GM20431 (cell line): ENCODE results near the gene TNIP2.

Experiments
- in situ Hi-C: fragments of 300-500 bp; cut with MseI, MboI; formaldehyde crosslinking; loops from one replicate; pipeline ENCODE4 v1.15.0; 2020; ENCODE audit warnings: low sequenced_read_pairs; ENCODE audit not compliant: unreplicated experiment

TNIP2 gene, protein sequence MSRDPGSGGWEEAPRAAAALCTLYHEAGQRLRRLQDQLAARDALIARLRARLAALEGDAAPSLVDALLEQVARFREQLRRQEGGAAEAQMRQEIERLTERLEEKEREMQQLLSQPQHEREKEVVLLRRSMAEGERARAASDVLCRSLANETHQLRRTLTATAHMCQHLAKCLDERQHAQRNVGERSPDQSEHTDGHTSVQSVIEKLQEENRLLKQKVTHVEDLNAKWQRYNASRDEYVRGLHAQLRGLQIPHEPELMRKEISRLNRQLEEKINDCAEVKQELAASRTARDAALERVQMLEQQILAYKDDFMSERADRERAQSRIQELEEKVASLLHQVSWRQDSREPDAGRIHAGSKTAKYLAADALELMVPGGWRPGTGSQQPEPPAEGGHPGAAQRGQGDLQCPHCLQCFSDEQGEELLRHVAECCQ

DNA sequence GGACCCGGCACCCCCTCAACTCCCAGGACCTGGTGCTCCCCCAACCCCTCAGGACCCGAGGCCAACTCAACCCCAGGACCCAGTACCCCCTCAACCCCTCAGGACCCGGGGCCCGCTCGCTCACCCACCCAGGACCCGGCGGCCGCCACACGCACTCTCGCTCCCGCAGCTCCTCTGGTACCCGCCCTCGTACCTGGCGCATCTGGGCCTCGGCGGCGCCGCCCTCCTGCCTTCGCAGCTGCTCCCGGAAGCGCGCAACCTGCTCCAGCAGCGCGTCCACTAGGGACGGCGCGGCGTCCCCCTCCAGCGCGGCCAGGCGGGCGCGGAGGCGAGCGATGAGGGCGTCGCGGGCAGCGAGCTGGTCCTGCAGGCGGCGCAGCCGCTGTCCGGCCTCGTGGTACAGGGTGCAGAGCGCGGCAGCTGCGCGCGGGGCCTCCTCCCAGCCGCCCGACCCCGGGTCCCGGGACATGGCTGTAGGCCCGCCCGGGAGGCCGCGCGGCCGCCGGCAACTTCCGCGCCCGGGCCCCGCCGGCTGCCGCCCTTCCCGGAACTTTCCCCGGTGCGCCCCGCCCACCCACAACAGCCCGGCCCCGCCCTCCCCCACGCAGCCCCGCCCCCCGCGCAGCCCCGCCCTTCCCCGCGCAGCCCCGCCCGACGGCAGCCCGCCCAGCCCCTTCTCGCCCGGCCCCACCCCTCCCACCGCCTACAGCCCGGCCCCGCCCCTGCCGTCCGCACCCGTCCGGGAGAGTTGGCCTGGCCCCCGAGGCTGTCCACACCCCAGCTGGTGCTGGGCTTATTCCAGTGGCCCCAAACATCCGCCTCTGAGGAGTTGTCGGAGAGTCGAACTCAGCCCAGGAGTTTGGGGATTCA lies at the start of gene TNIP2:
Gene TNIP2 (minus strand): TSS at position 516 of the 870 bp plus-strand sequence. CDS start 47 bp downstream, at position 469.
- in situ Hi-C loops = loop anchor here (25.0 kb wide), 1 partner anchor 181 kb away; no protein-coding TSS in a partner anchor

DNA sequence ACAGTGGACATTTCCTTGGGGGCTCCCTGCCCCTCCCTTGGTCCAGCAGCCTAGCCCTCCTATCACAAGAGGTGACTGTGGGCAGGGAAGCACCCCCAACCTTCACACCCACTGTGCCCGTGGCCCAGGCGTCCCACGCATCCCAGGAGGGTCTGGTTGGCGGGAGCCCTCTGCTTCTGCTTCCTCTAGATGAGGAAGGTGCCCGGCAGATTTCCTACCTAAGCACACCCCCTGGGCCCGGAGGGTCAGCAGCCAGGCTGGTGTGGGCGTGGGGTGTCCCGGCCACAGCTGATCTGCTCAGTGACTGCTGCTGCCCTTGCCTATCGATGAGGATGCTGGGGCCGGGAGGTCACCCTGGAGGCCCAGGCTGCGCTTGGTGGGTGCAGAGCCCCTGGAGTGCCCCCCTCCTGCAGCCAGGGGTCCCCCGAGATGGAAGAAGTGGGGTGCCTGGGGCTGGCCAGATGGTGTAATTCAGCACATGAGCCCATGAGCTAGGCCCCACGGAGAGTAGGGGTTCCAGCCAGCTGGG lies 48.9 kb upstream of the TNIP2 start:
- in situ Hi-C loops = no loop called here

DNA sequence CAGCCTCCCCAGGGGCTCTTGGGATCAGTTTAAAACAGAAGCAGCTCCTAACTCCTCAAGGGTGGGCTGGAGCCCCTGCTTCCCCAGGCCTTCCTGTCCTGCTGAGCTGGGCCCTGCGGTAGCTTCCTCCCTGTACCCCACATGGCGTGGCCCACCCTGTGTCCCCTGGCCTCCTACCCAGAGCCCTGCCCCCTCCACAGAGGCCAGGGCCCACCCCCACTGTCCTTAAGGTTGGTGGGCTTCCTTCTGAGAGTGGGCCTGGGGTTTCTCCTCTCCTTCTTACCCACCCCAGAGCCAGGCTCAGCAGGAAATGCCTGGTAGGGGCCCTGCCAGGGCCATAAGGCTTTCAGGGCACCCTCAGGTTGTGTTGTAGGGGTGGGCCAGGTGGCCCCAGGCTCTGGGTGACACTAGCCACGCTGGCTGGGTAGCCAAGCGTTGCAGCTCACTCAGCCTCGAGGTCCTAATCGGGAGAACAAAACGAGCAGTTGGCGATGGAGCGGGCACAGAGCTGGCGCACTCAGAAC lies 48.4 kb upstream of the TNIP2 start:
- in situ Hi-C loops = no loop called here

DNA sequence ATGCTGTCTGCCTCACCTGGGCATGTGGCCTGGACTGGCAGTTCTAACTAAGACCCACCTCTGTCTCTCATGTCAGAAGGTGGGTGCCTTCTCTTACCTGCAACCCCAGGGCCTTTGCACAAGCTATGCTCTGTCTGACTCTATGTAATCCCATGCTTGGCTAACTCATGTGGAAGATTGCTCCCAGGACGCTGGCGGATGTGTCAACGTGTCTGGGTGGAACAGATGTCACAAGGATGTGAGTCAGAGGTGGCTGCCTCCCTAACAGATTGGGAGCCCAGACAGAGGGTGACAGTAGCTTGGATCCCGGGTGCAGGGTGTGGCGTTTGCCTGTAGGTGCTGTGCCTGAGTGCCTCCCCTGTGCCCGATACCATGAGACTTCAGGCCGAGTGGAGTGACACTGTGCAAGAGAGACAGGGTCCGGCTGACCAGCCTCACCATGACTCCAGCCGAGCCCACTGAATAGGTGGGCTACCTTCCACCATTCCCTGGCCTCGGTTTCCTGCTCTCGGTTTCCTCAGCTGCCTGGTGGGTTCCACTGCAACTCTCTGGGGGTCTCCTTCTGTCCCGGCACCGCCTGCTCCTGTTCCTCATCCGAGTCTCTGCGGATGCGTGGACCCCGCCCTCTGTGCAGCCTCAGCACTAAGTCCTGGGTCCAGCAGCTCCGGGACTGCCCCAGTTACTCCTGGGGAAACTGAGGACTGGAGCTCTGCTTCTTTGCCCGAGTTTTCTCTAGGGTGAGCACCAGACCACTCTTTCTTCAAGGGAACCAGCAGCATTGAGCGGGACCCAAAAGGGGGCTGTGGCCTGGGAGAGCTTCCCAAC lies 47.7 kb upstream of the TNIP2 start:
- in situ Hi-C loops = no loop called here

DNA sequence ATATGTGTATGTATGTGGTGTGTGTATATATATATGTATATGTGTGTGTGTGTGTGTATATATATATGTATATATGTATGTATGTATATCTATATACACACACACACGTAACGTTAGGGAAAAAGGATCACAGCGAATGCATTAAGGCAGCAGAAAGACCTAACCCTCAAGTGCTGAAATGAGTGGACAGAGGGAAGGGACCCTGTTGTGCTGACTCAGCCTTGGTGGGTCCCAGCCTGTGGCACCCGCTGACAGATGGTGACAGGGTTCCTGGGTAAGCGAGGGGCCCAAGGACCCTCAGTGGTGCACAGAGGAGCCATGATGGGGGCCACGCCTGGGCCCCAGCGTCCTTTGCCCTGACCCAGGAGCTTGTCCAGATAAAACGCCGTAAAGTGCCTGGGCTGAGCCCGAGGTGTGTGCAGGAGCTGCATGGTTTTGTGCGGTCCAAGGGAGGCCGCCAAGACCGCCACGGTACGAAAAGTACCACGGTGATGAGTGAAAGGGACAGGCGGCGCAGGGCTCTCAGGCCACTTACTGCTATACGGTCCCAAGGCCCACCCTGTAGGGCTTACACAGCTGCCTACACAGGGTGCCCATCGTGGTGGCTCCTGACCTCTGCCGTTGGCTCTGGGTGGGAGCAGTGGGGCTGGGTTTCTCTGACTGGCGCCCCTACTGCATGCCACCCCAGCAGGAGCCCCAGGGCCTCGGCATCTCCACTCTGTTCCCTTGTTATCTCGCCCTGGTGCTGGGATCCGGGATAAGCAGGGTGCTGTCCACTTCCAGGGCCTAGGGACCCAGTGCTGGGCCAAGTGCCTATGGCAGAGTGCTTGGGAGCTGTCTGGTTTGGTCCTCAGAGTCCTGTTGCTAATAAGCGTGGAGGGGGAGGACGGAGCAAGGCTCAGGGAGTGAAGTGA lies 46.7 kb upstream of the TNIP2 start:
- in situ Hi-C loops = no loop called here

DNA sequence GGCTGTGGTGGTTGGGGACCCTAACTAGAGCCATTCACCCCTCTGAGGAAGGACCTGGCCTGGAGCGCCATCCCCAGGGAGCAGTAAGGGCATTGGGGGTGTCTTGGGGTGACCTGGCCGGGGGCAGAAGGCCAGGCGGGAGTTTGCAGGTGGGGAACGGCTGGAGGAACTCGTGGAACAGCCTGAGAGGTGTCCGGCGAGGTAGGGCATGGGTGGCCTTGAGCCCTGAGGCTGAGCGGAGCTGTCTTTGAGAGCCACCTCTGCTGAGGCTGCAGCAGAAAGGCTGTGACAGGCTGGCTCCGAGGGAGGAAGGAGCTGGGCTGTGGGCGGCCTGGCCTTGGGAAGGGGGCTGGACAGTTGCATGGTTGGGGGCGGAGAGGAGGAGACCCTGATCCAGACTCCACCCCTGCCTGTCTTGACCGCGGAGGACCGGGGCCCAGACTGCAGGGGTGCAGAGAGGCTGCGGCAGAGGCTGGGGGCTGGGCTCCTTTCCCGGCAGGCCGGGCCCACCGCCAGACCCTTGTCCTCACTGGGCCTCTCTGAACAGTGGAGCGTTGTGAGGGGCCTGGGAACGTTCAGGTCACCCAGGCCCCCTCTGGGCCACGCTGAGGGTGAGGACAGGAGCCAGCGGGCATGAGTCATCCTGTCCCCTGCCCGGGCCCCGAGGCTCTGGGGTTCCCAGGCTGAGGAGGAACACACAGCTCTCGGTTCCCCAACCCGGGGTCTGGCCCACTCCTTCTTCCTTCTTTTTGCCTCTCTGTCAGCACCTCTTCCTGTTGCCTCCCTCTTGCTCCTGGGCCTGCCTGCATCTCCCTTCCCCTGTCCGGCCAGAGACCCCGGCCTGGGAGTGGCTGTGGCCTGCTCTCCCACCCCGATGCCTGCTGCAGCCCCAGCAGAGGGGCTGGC lies 44.8 kb upstream of the TNIP2 start:
- in situ Hi-C loops = no loop called here

DNA sequence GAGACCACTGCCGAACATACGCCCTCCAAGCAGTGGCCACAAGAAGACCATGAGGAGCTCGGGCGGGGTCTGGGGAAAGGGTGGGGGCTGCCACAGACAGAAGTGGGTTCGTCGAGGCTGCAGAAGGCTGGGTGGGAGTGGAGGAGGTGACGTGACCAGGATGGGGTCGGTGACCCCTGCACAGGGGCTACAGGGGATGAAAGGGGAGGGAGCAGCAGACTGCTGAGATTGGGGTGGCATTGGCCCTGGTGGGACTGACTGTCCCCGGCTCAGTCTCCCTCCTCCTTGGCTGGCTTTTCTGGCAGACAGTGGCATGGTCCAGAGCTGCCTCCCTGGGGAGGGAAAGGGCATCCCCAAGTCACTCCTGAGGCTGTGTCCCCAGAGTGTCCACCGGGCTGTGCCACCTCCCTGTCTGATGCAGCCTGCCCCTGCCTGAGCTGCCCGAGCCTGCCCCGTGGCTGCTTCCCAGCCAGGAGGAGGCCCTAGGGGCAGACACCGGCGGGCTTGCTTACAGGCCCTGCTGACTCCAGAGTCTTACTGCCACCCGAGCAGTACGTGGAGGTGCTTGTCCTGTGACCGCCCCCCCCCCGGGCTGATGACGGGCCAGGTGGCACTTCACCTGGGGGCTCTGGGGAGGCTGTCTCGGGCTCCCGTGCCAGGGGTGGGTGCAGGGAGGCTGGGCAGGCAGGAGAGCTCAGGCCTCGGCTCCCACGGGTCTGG lies 44.0 kb upstream of the TNIP2 start:
- in situ Hi-C loops = no loop called here

DNA sequence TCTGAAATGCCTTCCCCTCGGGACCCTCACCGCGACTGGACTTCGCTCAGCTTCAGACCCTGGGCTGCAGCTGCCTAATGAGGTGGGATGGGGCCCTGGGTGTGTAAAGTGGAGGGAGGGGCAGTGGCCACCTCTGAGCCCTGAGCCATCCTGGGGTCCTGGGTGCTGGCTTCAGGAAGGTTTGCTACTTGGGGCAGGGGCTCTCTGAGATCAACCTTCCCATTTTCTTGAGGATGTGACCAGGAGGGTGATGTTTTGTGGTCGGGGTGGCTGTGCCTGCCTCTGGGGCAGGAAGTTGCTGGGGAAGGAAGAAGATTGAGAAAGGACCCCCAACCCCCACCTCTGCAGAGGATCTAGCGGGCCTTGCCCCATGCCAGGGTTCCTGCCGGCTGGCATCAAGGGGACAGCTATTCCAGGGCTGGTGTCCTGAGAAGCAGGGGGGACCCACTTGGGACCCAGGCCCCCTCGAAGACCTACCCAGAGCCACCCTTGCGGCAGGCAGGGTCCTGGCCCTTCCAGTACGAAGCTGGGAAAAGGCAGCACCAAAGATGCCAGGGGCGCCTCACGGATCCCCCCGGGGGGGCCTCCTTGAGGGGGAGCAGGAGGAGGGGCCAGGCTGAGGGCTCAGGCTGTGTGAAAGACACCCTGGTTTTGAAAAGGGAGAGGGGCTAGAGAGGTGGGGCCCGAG lies 43.2 kb upstream of the TNIP2 start:
- in situ Hi-C loops = no loop called here

DNA sequence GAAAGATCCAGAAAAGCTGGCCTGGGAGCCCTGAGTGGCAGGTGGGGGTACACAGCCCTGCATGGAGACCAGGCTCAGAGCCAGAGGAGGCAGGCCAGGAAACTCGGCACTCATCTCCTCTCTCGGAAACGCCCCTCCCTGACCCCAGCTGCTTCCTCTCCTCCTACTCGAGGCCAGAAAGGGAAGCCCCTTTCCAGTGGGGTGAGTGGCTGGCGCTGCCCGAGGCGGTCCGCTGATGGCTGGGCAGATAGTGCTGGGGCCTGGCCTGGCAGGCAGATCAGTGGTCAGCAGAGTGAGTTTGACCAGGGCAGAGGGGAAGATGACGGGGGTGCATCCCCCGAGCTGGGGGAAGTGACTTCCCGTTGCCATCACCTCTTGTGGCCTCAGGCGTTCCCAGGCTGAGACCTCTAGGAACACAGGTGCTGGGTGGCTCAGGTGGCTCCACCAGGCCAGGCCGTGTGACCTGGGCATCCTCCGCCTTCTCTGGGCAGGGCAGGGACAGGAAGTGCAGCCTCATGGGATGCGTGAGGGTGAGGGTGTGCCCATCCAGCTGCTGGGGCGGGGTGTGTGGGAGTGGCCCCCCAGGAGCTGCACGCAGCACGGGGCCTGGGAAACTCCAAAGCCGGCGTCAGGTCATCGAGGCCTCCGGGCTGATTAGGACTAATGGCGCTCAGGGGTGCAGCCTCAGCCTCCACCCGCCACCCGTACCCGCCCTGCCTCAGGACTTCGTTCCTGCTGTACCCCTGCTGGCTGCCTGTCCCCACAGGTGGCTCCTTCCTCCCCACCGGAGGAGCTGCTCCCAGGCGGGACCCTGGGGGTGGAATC lies 42.5 kb upstream of the TNIP2 start:
- in situ Hi-C loops = no loop called here

DNA sequence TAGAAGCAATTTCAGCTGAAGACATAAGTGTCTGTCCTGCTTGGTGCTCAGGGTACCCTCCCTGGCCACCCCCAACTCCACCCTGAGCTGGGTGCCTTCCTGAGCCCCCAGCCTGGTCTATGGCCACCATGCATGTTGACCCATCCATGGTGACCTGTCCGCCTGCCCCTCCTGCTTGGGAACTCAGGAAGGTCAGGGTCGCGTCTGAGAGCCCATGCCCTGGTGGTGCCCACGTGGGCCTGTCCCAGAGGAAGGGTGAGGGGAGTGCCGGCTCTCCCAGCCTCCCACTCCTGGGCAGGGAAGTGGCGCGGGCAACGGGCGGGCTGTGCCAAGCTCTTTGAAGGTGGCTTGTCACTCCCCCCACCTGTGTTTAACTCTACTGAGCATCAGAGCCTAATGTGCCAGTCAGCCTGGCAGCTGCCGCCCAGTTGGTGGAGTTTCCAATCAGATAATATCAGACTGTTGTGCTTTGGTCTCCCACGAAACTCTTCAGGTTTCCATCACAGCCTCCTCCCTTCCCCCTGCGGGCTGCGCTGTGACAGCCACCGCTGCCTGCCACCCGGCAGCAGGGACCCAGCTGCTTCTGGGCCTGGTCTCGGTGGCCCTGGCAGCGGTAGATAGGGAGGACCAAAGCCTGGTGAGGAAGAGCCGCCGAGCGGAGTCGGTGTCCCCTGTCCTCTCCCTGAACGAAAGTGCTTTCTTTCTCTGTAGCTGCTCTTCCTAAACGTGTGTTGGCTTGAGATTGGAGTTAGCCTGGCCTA lies 41.6 kb upstream of the TNIP2 start:
- in situ Hi-C loops = no loop called here

DNA sequence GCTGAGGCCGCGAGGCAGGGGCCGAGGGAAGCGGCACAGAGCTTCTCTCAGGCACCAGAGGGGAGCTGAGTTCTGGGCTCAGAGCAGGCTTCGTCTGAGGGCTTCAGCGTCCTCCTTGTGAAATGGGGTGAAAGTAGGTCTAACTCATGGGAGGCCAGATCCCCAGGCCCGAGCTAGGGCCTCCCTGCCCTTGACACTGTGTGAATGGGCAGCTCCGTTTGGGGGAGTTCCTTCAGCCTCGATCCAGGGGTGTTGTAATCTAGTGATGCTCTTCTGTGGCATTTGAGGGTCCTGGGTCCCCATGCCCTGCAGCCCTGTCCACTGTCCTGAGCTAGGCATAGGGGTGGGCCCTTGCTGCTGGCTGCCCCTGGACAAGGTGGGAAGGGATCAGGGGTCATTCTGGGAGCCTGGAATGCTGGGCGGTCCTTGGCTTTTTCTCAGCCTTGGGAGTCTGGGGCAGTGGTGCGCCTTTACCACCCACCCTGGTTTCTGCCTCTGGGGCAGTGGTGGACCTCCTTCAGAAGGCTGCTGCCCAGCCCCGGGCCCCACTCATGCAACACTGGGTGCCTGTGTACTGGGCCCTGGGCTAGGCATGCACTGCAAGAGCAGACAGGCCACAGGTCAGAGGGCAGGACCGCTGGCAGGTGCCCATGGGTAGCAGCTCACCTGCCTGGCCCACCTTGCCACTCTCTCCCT lies 40.9 kb upstream of the TNIP2 start:
- in situ Hi-C loops = no loop called here

DNA sequence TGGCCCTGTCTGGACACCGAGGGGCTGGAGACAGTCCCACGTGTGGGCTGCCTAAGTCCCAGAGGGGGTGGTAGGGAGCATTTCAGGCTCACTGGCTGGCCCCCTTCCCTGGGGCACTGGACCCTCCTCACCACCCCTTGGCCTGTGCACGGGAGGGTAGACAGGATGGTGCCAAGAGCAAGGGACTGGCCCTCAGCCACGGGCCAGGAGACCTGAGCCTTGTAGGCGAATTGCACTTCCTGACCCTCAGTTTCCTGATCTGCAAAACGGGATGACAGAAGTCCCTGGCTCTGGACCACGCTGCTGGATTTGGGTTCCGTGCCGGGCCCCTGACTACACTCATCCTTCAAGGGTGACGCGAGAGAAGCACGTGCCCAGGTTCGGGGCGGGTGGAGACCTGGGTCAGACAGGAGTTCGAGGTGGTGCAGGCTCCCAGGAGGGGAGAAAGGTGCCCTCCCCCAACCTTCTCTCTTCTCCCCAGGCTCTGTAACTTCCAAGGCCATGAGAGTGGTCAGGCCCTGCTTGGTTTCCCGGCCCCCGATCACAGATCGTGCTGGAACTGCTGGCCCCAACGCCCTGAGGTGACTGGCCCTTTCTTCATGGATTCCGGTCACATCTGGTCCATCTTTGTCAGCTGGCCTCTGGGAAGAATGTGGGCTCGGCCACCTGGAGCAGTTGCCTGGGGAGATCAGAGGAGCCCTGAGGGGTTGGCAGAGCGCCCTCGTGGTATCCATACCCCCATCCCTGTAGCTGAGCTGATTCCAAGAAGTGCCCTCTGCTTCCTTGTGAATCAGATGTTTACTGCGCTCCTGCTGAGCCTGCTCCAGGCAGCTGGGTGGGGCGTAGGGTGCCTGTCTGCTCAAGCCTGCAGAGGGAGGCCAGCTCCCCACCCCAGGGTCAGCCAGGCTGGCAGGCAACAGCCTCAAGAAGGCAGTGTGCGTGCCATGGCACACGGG lies 40.0 kb upstream of the TNIP2 start:
- in situ Hi-C loops = no loop called here

DNA sequence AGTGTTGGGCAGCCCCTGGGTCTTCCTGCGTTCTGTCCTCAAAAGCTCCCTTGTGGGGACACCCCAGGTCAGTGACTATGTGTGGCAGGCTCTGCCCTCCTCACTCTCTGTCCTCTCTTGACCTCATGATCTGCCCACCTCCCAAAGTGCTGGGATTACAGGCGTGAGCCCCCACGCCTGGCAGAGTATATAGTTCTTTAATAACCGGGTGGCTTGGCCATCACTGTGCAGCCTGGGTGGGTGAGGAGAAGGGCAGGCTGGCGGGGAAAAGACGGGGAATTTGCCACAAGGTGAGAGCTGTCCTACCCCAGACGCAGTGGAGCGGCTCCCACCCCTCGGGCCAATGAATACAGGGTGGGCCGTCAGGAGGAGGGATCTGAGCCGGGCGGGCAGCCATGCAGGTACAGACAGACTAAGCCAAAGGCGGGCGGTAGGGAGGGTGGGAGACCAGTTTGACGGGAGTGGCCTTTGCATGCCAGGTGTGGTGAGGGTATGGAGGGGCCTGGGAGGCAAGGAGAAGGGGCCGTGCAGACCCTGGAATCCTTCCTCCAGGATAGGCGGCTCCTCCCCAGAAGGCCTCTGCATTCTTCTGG lies 39.3 kb upstream of the TNIP2 start:
- in situ Hi-C loops = no loop called here
